ENCODE data around the gene ITCH.
"Not testable (repeated sequence)": the region's sequence is repeated elsewhere in the genome, so short reads cannot be mapped to it uniquely, and the experiment has no call there.

Gene ITCH

GRCh38 chr20:34449674-34450592, 86.9 kb downstream of the ITCH start:
- DNase-seq (ENCODE audit: low read depth in 2 of 3, low spot score in 2 of 3): no peak

- DNase-seq (ENCODE audit: low read depth in 2 of 3, low spot score in 2 of 3): no peak
These were observed 89.4 kb downstream of the ITCH start for GRCh38 chr20:34452281-34452982.

- DNase-seq (ENCODE audit: low read depth in 2 of 3, low spot score in 2 of 3): no peak
These were observed 95.6 kb downstream of the ITCH start for GRCh38 chr20:34458631-34459030.

DNA sequence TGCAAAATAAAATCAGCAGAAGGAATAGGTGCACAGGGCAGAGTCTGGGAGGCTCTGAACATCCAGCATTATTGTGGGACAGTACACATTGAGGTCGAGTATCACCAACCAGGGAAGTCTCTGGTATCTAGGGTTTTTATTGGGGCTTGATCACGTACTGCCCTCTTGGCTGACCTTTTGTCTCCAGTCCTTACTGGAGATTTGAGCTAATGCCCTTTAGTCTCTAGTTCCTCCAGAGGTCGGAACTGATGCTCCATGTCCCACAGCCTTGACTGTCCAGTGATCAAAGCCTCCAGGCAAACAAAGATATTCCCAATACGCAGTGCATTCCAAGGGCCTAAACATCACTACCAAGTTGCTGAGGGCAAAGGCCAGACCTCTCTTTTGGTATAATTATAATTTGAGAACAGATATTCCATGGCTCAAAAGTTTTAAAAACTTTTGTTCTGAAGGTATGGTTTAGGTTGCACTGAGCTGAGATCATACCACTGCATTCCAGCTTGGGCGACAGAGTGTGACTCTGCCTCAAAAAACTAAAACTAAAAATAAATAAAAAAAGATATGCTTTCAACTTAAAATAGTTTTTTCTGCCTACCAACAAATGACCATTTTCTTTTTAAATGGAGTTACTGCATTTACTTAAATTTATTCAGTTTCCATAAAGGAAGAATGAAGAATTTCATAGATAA, 96.3 kb downstream of the ITCH start:
- DNase-seq (ENCODE audit: low read depth in 2 of 3, low spot score in 2 of 3): no peak

DNA sequence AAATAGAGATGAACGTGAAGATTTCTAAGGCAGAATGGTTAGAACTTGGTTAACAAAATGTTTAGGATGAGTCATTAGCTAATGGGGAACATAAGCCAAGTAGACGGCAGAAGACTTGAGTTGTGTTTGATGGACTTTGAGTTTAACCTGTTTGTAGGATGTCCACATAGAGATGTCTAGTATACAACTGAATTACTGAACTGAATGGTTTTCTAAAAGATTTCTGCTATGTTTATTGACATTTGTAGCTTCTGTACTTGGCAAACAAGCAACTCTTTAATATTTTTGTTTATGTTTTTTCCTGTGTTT, 98.7 kb downstream of the ITCH start:
- no peak for DNase-seq (ENCODE audit: low read depth in 2 of 3, low spot score in 2 of 3)

DNA sequence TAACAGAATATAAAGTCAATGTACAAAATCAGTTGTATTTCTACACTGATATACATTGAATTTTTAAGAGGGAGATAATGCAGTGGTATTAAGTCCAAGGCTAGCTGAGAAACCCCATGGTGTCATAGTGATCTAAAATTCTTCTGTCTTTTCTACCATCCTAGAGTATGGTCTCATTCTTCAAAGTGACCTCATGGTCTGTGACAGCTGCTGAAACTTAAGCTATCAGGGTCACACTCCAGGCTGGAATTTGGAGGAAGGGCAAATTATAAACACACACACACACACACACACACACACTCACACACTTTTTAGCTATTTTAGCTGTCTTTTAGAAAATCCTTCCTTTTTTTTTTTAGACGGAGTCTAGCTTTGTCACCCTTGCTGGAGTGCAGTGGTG, 105.9 kb downstream of the ITCH start:
- no peak for DNase-seq (ENCODE audit: low read depth in 2 of 3, low spot score in 2 of 3)

DNA sequence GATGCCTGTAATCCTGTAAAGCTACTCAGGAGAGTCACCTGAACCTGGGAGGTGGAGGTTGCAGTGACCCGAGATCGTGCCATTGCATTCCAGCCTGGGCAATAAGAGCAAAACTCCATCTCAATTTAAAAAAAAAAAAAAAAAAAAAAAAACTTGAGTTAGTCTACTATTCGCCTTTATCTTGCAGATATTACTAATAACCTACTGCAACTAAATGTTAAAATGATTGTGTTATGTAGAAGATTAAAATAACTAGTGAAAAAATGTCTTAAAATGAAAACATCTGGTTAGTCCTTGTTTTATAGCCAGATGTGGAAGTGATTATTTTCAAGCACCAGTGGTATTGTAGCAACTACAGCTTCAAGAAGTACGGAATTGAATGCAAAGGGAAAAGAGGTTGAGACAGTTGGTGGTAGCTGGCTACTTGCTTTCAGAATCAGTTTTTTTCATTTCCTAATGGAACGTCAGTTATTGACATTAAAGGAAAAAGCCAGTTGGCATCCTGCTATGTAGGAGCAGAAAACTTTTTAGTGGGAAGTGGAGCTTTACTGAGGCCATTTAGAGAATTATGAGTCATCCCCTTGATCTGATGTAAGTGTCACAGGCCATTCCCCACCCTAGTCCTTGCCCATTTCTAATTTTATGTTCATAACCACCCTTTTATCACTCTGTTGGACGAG, 109.3 kb downstream of the ITCH start:
- DNase-seq (ENCODE audit: low read depth in 2 of 3, low spot score in 2 of 3): no peak

DNA sequence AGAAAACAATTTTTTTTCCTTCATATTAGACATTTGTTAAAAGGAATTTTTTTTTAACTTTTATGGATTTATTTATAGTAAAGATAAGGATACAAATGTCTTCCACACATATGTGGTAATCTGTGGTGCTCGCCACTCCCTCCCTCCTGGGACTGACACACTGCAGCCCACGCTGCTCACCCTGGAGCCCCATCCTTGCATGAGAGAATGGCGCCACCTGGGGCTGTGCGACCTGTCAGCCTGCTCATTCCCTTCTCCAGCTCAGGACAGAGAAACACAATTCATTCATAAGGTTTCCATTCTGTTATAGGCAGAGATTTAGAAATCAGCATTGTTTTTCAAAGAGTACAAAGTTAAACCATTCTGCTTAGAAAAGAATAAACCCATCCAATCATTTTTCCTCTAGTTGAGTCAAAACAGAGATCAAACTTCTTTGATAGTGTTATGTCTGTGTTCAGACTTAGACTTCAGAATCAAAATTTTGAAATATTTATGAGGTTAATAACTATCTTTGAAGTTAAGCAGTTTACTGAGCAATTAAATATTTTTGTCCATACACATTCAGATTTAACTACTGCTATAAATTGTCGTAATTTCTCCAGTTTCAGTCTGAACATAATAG, 110.3 kb downstream of the ITCH start:
- no peak for DNase-seq (ENCODE audit: low read depth in 2 of 3, low spot score in 2 of 3)

- no peak for DNase-seq (ENCODE audit: low read depth in 2 of 3, low spot score in 2 of 3)
These were observed 113.1 kb downstream of the ITCH start for GRCh38 chr20:34475979-34476736.

- no peak for DNase-seq (ENCODE audit: low read depth in 2 of 3, low spot score in 2 of 3)
These were observed 116.6 kb downstream of the ITCH start for GRCh38 chr20:34479627-34480026.

DNA sequence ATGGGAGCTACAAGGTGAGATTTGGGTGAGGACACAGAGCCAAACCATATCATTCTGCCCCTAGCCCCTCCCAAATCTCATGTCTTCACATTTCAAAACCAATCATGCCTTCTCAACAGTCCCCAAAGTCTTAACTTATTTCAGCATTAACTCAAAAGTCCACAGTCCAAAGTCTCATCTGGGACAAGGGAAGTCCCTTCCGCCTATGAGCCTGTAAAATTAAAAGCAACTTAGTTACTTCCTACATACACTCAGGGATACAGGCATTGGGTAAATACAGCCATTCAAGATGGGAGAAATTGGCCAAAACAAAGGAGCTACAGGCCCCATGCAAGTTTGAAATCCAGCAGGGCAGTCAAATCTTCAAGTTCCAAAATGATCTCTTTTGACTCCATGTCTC, 119.1 kb downstream of the ITCH start:
- DNase-seq (ENCODE audit: low read depth in 2 of 3, low spot score in 2 of 3): not testable (repeated sequence)

DNA sequence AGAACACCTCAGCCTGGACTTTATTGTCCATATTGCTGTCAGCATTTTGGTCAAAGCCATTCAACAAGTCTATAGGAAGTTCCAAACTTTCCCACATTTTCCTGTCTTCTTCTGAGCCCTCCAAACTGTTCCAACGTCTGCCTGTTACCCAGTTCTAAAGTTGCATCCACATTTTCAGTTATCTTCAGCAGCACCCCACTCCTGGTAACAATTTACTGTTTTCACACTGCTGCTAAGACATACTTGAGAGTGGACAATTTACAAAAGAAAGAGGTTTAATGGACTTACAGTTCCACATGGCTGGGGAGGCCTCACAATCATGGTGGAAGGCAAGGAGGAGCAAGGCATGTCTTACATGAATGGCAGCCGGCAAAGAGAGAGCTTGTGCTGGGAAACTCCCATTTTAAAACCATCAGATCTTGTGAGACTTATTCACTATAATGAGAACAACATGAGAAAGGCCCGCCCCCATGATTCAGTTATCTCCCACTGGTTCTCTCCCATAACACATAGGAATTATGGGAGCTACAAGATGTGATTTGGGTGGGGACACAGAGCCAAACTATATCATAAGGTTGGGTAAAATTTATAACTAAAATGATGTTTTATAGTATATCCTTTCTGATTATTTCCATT, 120.6 kb downstream of the ITCH start:
- not testable (repeated sequence) for DNase-seq (ENCODE audit: low read depth in 2 of 3, low spot score in 2 of 3)

DNA sequence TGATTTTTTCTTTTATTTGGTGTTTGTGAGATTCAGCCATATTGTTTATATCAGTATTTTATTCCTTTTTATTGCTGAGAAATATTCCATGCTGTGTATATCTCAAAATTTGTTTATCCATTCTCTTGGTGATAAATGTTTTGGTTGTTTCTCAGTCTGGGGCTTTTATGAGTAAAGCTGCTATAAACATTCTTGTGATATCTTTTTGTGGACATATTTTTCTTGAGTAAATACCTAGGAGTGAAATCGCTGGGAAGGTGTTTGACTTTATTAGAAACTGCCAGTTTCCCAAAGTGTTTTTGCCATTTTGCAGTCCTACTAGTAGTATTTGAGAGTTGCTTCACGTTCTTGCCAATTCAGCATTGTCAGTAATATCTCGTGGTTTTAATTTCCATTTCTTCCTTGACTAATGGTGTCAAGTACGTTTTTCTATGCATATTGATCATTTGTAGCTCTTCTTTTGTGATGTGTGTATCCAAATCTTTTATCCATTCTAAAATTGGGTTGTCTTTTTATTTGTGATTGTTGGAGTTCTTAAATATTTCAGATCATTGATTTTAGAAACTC, 122.1 kb downstream of the ITCH start:
- DNase-seq (ENCODE audit: low read depth in 2 of 3, low spot score in 2 of 3): no peak

GRCh38 chr20:34491226-34491931, 128.3 kb downstream of the ITCH start:
- no peak for DNase-seq (ENCODE audit: low read depth in 2 of 3, low spot score in 2 of 3)

DNA sequence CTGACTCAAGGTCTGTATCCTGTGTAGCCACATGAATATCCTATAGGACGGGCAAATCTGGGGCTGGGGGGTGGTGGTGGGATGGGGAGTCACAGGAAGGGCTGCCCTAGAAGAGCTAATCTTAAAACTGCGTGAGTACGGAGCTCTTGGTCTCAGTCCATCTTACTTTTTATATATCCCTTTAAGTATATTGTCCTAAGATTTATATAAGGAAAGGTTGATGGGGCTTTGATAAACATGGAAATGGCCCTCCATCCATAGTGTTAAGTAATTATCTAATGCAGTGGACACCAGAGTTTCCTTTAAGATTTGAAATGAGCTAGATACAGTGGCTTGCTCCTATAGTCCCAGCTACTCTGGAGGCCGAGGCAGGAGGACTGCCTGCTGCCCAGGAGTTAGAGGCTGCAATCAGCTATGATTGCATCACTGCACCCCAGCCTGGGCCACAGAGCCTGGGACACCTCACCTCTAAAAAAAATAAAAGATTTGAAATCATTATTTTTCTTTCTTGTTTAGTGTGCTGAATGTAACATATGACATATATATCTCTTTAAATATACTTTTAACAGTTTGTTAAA, 128.9 kb downstream of the ITCH start:
- DNase-seq (ENCODE audit: low read depth in 2 of 3, low spot score in 2 of 3): no peak

GRCh38 chr20:34493646-34494045, 130.6 kb downstream of the ITCH start:
- no peak for DNase-seq (ENCODE audit: low read depth in 2 of 3, low spot score in 2 of 3)

GRCh38 chr20:34495307-34495706, 132.2 kb downstream of the ITCH start:
- no peak for DNase-seq (ENCODE audit: low read depth in 2 of 3, low spot score in 2 of 3)

- DNase-seq (ENCODE audit: low read depth in 2 of 3, low spot score in 2 of 3): no peak
These were observed 132.8 kb downstream of the ITCH start for GRCh38 chr20:34495916-34496315.

Measured in activated CD8-positive, alpha-beta memory T cell treated with anti-CD3 and anti-CD28 coated beads for 48 hours (primary cell).